Activated CD4-positive, alpha-beta T cell treated with anti-CD3 and anti-CD28 coated beads, Interleukin-2, amount 10 ng/mL, durations not matched to agents 24 days and 14 days (primary cell): Measurements from ENCODE around the gene TMOD2. TPM values are rescaled to one million over a fixed set of nuclear protein-coding genes. Genes with fewer than 3 reads are reported as not detected.
A peak's percentile ranks its signal among the peaks of the same experiment; 100 is the strongest.
"Not testable (repeated sequence)": the region's sequence is repeated elsewhere in the genome, so short reads cannot be mapped to it uniquely, and the experiment has no call there.

Experiments used
- DNase-seq: peaks from one replicate; pipeline ENCODE4 v3.0.0; 2022
- H3K27ac Mint-ChIP-seq: one replicate; pipeline ENCODE4 v1.8.0; 2022; ENCODE audit warnings: mild to moderate bottlenecking, mixed read lengths
- H3K27me3 Mint-ChIP-seq: one replicate; pipeline ENCODE4 v1.8.0; 2022; ENCODE audit warnings: mixed read lengths
- H3K36me3 Mint-ChIP-seq: one replicate; pipeline ENCODE4 v1.8.0; 2022; ENCODE audit warnings: low read depth, mild to moderate bottlenecking, mixed read lengths
- H3K4me1 Mint-ChIP-seq: one replicate; pipeline ENCODE4 v1.8.0; 2021; ENCODE audit warnings: mixed read lengths
- H3K4me3 Mint-ChIP-seq: one replicate; pipeline ENCODE4 v1.8.0; 2022; ENCODE audit warnings: mild to moderate bottlenecking, moderate library complexity, mixed read lengths
- H3K9me3 Mint-ChIP-seq: one replicate; pipeline ENCODE4 v1.8.0; 2021; ENCODE audit warnings: mixed read lengths
- intact Hi-C: fragments of 100-400 bp; cut with micrococcal nuclease; formaldehyde crosslinking; loops from one replicate; pipeline ENCODE4 v1.15.1; 2023
- total RNA-seq: library from RNA; stranded (reverse); gene quantifications from 2 replicates; pipeline ENCODE4 v1.2.3, GENCODE V29; 2022

Gene TMOD2
- total RNA-seq, 1 donor from 2014 or later = 4.6 TPM

GRCh38 chr15:51770902-51771301 is 19.5 kb downstream of the TMOD2 start:
- H3K27me3 Mint-ChIP-seq = no peaks in the 10 kb centered on the region
- no peak overlapping the region for H3K27ac Mint-ChIP-seq
- no peak for DNase-seq
- H3K4me3 Mint-ChIP-seq = no peak overlapping the region
- intact Hi-C loops = no loop called here
- H3K4me1 Mint-ChIP-seq = peaks cover 4% of the 10 kb centered on the region
- peaks cover 11% of the 10 kb centered on the region for H3K36me3 Mint-ChIP-seq
- no peaks in the 10 kb centered on the region for H3K9me3 Mint-ChIP-seq

- intact Hi-C loops = no loop called here
- H3K9me3 Mint-ChIP-seq = no peaks in the 10 kb centered on the region
- no peak overlapping the region for H3K27ac Mint-ChIP-seq
- H3K4me1 Mint-ChIP-seq = peaks cover 8% of the 10 kb centered on the region
- no peaks in the 10 kb centered on the region for H3K27me3 Mint-ChIP-seq
- H3K4me3 Mint-ChIP-seq = no peak overlapping the region
- DNase-seq = no peak
- peaks cover 11% of the 10 kb centered on the region for H3K36me3 Mint-ChIP-seq
Observed at GRCh38 chr15:51771773-51772172, 20.4 kb downstream of the TMOD2 start.

GRCh38 chr15:51774916-51775315 is 23.5 kb downstream of the TMOD2 start:
- Mint-ChIP-seq H3K27me3 (no peaks in the 10 kb centered on the region), H3K36me3 (peaks cover 2% of the 10 kb centered on the region), H3K4me1 (peaks cover 4% of the 10 kb centered on the region), H3K9me3 (no peaks in the 10 kb centered on the region), H3K27ac (no peak overlapping the region), H3K4me3 (no peak overlapping the region)
- intact Hi-C loops = loop anchor here (5.0 kb wide), 1 partner anchor 38 kb away; the partner anchor contains the start of gene LYSMD2
- no peak for DNase-seq

GRCh38 chr15:51775967-51776816 is 24.8 kb downstream of the TMOD2 start:
- H3K27me3 Mint-ChIP-seq = no peaks in the 10 kb centered on the region
- H3K36me3 Mint-ChIP-seq = peaks cover 3% of the 10 kb centered on the region
- intact Hi-C loops = loop anchor here (5.0 kb wide), 1 partner anchor 39 kb away; the partner anchor contains the start of gene LYSMD2
- H3K9me3 Mint-ChIP-seq = no peaks in the 10 kb centered on the region
- H3K4me1 Mint-ChIP-seq = peaks cover 4% of the 10 kb centered on the region
- peak; percentile 85 for DNase-seq
- no peak overlapping the region for H3K27ac Mint-ChIP-seq
- no peak overlapping the region for H3K4me3 Mint-ChIP-seq

GRCh38 chr15:51776952-51777569 is 25.7 kb downstream of the TMOD2 start:
- peak; percentile 90 for DNase-seq
- intact Hi-C loops = loop anchor here (1.0 to 5.0 kb wide), 2 partner anchors 40 to 127 kb away; partner anchors contain the start of gene LYSMD2
- Mint-ChIP-seq H3K36me3 (peaks cover 9% of the 10 kb centered on the region), H3K27me3 (no peaks in the 10 kb centered on the region), H3K9me3 (no peaks in the 10 kb centered on the region), H3K27ac (no peak overlapping the region), H3K4me3 (no peak overlapping the region), H3K4me1 (peaks cover 4% of the 10 kb centered on the region)

GRCh38 chr15:51780636-51781035 is 29.2 kb downstream of the TMOD2 start:
- DNase-seq = no peak
- Mint-ChIP-seq H3K36me3 (peaks cover 19% of the 10 kb centered on the region), H3K27me3 (no peaks in the 10 kb centered on the region), H3K9me3 (no peaks in the 10 kb centered on the region), H3K27ac (no peak overlapping the region), H3K4me1 (peaks cover 4% of the 10 kb centered on the region), H3K4me3 (no peak overlapping the region)
- intact Hi-C loops = no loop called here

- Mint-ChIP-seq H3K27ac (no peak overlapping the region), H3K4me3 (no peak overlapping the region), H3K27me3 (no peaks in the 10 kb centered on the region), H3K4me1 (no peaks in the 10 kb centered on the region), H3K36me3 (peaks cover 22% of the 10 kb centered on the region), H3K9me3 (no peaks in the 10 kb centered on the region)
- DNase-seq = no peak
- intact Hi-C loops = no loop called here
Observed at GRCh38 chr15:51781506-51781905, 30.1 kb downstream of the TMOD2 start.

- Mint-ChIP-seq H3K27me3 (no peaks in the 10 kb centered on the region), H3K4me1 (no peaks in the 10 kb centered on the region)
- intact Hi-C loops = no loop called here
Observed at GRCh38 chr15:51782357-51782896, 31.0 kb downstream of the TMOD2 start.

GRCh38 chr15:51783967-51784366 is 32.6 kb downstream of the TMOD2 start:
- Mint-ChIP-seq H3K27me3 (no peaks in the 10 kb centered on the region), H3K27ac (no peak overlapping the region), H3K36me3 (peaks cover 29% of the 10 kb centered on the region), H3K4me3 (no peak overlapping the region), H3K9me3 (no peaks in the 10 kb centered on the region), H3K4me1 (no peaks in the 10 kb centered on the region)
- DNase-seq = no peak
- intact Hi-C loops = no loop called here

More at GRCh38 chr15:51782357-51782896, 31.0 kb downstream of the TMOD2 start:
- no peak overlapping the region for H3K4me3 Mint-ChIP-seq
- no peak overlapping the region for H3K27ac Mint-ChIP-seq
- H3K9me3 Mint-ChIP-seq = no peaks in the 10 kb centered on the region
- peaks cover 25% of the 10 kb centered on the region for H3K36me3 Mint-ChIP-seq
- DNase-seq = no peak

GRCh38 chr15:51787130-51787529 is 35.7 kb downstream of the TMOD2 start:
- H3K9me3 Mint-ChIP-seq, H3K27me3 Mint-ChIP-seq, H3K4me1 Mint-ChIP-seq, H3K4me3 Mint-ChIP-seq, intact Hi-C loops, H3K27ac Mint-ChIP-seq, DNase-seq: not testable (repeated sequence)
- H3K36me3 Mint-ChIP-seq = peaks cover 19% of the 10 kb centered on the region

- H3K4me3 Mint-ChIP-seq, H3K36me3 Mint-ChIP-seq, H3K27ac Mint-ChIP-seq, H3K27me3 Mint-ChIP-seq, H3K4me1 Mint-ChIP-seq, DNase-seq, intact Hi-C loops, H3K9me3 Mint-ChIP-seq: not testable (repeated sequence)
Observed at GRCh38 chr15:51792474-51792873, 41.1 kb downstream of the TMOD2 start.

GRCh38 chr15:51793521-51794305 is 42.3 kb downstream of the TMOD2 start:
- DNase-seq = no peak
- Mint-ChIP-seq H3K4me3 (no peak overlapping the region), H3K36me3 (no peaks in the 10 kb centered on the region), H3K9me3 (no peaks in the 10 kb centered on the region), H3K27ac (no peak overlapping the region), H3K27me3 (peaks cover 5% of the 10 kb centered on the region), H3K4me1 (peaks cover 4% of the 10 kb centered on the region)
- intact Hi-C loops = no loop called here

GRCh38 chr15:51796847-51797401 is 45.5 kb downstream of the TMOD2 start:
- no peak overlapping the region for H3K27ac Mint-ChIP-seq
- no peak for DNase-seq
- peaks cover 1% of the 10 kb centered on the region for H3K36me3 Mint-ChIP-seq
- no peaks in the 10 kb centered on the region for H3K27me3 Mint-ChIP-seq
- H3K4me1 Mint-ChIP-seq = peaks cover 4% of the 10 kb centered on the region
- H3K4me3 Mint-ChIP-seq = no peak overlapping the region
- intact Hi-C loops = no loop called here
- no peaks in the 10 kb centered on the region for H3K9me3 Mint-ChIP-seq
